Stimulated activated CD8-positive, alpha-beta memory T cell treated with anti-CD3 and anti-CD28 coated beads, Interleukin-7, amount 100 ng/mL, for 48 hours (primary cell): Measurements from ENCODE around the gene KCNIP4.
"Not testable (repeated sequence)": the region's sequence is repeated elsewhere in the genome, so short reads cannot be mapped to it uniquely, and the experiment has no call there.

Experiments
- DNase-seq, 2 donors: peaks; one replicate each; pipeline ENCODE4 v3.0.0-alpha.2; 2020; ENCODE audit warnings: low read depth in 1 of 2; ENCODE audit errors: extremely low read depth in 1 of 2

The KCNIP4 gene

DNA sequence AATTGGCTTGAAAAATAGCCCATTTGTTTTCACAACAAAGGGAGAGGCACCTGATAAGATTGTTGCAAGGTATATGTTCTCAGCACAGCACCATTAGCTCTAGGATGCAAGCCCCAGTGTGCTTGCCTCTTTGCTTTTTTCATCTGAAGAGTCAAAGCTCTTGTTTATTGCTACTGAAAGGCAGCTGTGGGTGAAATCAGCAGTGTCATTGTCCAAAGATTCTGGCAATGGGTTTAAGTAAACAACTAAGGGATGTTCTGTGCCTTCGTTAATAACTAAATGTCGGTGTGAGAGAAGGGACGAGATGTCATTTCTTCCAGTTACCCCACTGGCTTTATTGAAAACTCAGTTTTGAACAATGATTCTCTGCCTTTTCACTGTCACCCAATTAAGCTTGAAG, 567.7 kb downstream of the KCNIP4 start:
- DNase-seq = no peak

DNA sequence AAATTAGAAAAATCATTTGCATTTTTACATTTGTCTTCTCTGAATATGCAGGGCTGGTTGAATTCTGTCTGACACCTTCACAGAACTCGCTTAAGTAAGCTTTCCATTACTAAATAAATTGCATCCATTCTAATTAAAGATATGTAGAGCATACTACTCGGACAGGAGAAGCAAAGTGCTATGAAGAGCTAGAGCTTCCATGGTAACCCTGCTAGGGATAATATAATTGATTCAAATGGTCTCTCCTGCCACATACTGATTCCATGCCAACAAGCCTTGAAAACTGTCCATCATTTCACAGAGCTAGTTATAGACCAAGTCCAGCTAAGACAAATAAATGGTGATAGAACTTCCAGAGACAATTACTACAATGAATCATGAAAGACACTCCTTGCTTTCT, 571.5 kb downstream of the KCNIP4 start:
- DNase-seq = no peak

DNA sequence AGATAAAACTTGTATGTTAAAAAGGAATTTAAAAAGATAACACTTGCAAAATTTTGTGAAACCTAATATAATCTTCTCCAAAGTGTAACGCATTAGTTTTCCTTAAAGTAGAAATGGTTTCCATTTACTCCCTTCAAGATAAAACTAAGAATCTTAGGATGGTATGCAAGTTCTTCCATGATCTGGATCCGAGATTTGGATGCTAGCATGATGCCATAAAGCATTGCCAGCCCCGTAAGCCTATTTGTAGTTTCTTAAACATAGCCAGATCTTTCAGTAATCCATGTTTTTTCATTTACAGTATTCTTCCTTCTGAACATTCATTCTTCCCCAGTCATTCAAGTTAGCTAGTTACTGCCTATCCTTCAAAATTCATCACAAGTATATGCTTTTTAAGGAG, 572.4 kb downstream of the KCNIP4 start:
- no peak for DNase-seq

DNA sequence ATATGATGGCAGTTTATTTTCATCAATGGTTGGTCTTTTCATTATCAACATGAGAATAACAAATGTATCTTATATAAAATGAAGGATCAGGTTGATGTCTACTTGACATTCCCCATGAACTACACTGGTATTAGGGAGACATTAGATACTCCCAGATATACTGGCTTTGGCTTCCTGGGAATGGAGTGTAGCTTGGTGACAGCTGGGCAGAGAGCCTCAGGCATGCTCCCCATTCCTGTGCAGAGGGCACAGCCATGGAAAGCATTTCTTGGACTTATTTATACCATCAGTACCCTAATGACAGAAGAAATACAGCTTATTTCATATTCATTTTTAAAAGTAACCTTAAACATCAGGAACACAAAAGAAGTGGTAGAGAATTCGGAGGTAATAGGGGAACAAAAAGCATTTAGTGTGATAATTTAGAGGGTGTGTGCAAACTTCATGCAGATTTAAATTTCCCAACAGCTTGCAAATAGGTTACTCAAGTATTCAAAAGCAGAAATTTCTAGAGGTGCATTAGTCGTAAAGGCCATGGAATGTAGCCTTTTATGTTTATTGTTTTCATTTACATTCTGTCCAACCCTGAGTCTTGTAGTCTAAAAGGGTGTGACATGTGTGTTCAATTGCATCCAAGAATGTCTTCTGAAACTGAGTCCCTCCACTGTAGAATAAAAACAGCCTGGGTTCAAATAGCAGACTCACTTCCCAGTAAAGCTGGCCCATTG, 573.8 kb downstream of the KCNIP4 start:
- DNase-seq = no peak

DNA sequence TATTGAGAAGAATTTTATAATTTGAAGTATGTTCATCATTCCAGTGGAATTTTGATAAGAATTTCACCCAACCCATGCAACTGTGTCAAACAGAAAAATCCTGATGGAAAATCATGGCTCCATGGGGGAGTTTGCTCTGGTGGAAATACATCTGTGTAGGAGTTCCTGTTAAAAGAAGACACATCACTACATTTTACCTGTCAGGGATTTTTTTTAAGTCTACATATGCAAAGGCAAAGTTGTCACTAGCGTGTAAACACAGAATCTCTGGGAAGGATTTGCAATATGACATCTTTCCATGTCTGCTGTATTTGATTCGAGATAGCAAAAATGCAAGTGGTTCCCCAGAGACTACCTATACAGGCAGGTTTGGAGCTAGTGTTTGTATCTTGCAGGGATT, 581.0 kb downstream of the KCNIP4 start:
- DNase-seq = no peak

DNA sequence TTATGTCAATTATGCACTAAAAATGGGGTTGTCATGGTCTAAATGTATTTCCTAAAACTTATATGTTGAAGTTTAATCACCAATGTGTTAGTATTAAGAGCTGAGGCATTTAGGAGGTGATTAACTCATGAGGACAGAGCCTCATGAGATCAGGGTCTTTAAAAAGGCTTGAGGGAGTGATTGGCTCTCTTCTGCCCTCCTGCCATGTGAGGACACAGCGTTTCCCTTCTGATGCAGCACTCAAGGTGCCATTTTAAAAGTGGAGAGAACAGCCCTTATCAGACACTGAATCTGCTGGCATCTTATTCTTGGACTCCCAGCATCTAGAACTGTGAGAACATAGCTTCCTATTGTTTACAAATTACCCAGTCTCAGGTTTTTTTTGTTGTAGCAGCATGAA, 581.7 kb downstream of the KCNIP4 start:
- DNase-seq = no peak

DNA sequence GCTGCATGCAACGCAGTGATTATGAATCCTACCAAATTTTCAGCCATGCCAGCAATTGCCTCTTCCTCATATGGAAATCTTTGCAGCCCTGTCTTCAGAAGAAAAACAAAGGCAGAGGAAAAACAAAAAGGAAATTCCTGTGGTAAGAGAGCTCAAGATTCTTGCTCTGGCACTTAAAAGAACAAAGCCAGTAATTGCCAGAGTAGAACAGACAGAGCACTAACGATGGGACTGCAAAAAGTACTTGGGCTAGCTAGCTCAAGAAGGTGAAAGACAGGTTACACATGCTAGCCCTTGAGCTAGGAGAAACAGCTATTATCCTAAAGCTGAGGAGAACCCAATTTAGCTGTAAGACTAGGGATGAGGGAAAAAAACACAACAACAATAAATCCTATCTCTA, 582.3 kb downstream of the KCNIP4 start:
- DNase-seq = no peak

DNA sequence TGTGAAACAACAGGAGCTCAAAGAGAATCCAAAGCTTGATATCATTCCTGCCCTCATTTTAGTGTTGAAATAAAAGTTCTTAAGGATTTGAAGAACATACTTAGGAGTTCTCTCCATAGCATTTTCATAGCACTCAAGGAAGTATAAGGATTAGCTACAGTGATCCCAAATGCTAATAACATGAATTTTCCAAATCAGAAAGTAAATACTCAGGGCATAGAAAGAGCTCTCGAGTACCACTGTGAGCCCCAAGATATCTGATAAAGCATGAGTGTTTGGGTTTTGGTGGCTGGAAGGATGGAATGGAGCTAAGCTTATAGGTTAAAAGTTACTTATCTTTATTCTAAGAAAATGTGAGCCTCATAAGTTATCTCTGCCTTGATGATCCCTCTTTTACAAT, 584.9 kb downstream of the KCNIP4 start:
- DNase-seq = no peak

DNA sequence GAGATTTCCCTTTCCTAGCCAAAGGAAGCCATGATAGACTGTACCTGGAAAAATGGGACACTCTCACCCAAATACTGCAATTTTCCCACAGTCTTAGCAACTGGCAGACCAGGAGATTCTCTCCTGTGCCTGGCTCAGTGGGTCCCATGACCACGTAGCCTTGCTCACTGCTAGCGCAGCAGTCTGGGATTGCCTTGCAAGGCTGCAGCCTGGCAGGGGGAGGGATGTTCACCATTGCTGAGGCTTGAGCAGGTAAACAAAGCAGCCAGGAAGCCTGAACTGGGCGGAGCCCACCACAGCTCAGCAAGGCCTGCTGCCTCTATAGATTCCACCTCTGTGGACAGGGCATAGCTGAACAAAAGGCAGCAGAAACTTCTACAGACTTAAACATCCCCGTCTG, 596.2 kb downstream of the KCNIP4 start:
- not testable (repeated sequence) for DNase-seq

DNA sequence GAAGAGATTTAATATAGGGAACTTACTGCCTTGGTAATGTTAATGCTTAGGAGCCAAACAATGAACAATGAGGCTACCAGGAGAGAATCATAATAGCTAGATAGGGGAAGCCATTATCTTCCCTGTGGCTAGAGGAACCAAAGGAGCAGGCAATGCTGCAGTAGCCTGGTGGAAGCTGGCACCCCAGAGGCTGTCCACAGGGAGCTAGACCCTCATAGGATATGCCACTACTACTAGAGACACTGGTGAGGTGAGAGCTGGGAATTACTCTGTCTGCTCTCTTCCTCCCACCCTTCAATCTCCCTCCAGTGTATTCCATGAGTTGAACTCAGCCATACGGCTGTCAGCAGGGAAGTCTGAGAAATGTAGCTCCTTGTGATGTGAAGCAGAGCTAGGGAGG, 601.4 kb downstream of the KCNIP4 start:
- no peak for DNase-seq

DNA sequence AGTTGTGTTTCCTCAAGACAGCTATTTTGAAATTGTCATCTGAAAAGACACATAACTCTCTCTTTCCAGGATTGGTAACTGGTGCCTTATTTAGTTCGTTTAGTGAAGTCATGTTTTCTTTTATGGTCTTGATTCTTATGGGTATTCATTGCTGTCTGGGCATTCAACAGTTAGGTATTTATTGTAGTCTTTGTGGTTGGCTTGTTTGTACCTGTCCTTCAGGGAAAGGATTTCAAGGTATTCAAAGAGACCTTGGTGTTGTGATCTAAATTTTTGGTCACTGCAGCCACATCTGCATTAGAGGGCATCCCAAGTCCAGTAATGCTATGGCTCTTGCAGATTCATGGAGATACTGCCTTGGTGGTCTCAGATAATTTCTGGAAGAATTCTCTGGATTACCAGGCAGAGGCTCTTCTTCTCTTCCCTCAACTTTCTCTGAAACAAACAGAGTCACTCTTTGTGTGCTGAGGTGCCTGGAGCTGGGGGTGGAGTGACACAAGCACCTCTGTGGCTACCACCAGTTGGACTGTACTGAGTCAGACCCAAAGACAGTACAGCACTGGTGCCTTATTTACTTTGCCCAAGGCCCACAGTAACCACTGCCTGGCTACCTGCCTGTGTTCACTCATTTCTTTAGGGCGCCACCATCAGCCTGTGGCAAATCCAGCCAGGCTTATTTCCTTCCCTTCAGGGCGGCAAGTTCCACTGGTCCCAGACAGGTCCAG, 620.4 kb downstream of the KCNIP4 start:
- DNase-seq = no peak

DNA sequence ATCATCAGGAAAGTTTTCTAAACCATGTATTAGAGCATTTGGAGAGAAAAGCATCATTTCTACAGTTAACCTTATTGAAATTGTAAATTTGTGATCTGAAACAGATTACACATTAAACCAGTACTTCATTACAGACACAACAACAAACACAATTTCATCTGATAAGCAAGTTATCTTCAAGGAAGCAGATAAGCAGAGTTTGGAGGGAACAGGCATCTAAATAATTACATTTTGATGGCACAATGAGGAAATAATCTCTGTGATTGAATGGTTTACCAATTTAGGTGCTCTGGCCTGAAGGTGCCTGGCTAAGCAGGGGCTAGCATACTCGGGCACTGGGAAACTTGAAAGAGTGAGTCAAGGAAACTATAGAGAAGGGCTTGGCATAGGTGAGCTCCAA, 628.5 kb downstream of the KCNIP4 start:
- DNase-seq = no peak

DNA sequence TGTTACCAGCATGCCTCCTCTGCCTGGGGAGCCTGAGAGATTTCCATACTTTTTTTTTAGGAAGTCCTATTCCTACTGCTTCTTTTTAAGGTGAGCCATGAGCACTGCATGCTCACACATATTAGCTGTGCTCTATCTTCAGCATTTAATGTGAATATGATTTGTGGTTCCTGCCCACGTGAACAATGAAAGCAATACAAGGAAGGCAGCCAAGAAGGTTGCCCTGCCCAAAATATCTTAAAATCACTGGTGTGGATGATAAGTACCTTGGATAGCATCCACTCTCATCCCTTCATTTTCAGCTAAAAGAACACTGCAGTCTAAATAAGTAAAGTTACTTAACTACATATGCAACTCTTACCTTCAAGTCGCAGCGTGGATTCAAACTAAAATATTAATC, 640.9 kb downstream of the KCNIP4 start:
- no peak for DNase-seq

DNA sequence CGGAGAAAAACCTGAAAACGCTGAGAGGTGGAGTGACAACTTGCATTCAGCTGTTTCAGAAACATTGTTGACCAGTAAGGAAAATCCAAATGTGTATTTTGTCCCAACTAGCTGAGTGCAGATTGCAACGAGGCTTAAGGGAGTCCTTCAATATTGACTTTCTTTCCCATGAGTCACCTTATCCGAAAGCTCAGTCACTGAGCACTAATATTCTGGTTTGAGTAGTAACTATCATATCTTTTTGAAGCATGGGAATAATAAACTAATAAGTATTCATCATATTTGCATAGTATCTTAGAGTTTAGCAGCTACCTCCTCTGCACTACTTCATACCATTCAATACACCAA, 644.1 kb downstream of the KCNIP4 start:
- no peak for DNase-seq

DNA sequence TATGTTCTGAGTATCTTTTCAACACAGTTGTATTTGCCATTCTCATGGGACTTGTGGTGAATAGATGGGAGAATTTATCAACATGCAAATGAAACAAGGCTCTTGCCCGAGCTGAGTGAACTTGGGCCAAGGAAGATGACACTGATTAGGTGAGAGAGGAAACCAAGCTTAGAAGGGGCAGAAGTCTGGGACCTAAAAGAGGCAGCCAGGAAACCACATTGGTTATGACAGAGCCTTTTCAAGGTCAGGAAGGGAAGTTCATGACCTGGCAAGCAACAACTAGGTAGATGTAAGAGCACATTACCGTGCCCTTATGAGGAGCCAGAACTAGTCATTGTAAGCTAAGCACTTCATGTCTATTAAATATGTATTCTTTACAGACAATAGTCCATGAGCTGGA, 658.0 kb downstream of the KCNIP4 start:
- DNase-seq = no peak

DNA sequence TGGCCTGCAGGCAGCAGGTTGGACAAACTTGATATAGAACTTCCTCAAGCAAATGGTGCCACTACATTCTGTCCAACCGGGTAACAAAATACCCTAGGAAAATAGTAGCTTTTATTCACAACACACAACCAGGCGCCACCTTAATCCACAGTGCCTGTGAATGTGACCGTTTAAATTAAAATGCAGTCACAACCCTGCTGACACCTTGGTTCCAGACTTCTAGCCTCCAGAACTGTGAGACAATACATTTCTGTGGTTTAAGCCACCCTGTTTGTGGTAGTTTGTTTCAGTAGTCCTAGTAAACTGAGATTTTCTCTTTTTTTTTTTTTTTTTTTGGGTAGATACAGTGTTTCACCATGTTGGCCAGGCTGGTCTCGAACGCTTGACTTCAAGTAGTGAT, 672.5 kb downstream of the KCNIP4 start:
- DNase-seq = no peak

DNA sequence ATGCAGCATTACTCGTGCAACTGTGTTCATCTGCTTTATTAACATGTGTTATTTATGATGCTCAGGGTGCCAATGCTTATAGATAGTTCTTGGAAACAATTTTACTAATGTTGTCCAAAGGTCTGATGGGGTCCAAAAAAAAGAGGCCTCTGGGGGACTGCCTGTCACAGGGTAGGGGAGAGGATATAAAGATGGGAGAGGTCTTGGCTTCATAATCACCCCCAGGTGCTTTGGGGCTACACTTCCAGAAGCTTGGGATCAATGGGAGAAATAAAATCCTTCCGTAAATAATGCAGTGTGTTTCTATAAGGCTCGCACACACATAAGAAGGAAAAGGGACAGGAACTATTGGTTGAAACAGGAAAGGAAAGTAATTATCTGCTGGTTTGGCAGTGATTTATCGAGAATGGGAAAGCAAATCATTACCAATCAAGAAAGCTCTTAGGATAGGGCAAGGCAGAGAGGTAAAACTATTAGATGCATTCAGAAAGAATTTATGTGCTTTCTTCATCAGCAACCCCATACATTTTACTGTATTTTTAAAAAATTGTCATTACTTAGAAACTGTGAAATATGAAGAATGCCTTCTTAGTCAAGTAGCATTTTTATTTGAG, 677.0 kb downstream of the KCNIP4 start:
- DNase-seq = no peak

DNA sequence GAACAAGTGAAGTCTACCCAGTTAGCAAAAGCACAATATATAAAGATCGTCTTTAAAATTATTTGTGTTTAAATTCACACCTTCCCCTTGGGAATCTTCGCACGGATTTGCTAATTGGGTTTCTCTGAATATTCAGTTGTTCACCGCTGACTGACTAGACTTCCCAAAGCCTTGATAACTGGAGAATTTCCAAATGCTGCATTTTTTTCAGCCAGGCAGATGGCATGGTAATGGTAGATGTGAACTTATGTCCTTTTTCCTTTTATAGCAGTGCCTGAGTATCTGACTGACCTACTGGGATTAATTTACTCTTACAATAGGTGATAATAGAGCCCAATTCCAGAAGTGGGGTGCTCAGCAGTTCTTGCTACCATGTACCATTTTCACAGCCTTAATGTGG, 700.2 kb downstream of the KCNIP4 start:
- no peak for DNase-seq

DNA sequence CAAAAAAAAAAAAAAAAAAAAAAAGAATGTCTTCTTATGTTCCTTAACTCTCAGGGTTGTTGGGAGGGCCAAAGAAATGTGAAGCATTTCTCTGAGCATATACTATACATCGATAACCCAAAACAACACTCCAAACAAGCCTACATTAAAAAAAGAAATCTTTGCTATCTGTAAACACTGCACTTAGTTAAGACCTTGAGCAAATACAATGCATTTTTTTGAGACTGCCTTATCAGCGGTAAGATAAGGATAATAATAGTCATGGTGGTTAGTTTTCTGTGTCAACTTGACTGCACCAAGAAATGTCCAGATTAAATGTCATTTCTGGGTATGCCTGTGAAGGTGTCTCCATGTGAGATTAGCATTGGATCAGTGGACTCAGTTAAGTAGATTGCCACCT, 706.4 kb downstream of the KCNIP4 start:
- no peak for DNase-seq

DNA sequence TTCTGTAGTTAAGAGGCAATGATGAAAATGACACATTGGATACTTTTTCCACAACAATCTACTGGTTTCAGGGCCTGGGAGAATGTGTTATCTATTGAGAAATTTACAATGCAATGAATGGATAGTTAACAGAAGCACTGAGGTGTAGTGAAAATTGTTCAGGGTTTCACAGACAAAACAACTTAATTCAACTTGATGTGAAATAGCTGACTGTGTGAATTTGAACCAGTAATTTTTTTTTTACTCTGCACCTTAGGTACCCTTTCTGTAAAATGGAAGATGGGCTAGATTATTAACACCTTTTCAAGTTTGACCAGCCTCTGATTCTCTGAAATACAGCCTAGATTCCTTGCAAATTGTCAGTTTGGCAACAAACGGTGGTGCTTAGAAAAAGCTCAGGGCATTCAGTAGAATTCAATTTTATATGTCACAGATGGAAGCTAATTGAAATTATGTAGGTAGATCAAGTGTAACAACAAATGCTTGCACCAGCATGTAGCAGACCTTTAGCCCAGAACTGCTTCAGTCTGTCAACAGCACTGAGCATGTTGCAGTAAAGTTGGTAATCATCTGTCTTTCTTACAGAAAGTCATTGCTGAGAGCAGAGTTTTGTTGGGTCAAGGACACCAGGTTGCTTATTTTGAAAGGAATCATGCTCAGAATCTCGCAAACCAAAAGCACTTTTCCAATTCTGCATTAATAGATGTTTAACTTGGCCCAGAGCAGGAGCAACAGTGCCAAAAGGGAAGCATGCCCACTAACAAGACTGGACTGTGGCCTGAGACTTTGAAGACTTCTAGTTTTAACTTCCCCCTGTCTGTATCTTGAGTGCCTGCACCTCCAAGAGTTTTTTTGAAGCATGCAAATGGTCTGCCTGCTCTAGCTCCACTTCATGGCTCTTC, 721.7 kb downstream of the KCNIP4 start:
- no peak for DNase-seq

DNA sequence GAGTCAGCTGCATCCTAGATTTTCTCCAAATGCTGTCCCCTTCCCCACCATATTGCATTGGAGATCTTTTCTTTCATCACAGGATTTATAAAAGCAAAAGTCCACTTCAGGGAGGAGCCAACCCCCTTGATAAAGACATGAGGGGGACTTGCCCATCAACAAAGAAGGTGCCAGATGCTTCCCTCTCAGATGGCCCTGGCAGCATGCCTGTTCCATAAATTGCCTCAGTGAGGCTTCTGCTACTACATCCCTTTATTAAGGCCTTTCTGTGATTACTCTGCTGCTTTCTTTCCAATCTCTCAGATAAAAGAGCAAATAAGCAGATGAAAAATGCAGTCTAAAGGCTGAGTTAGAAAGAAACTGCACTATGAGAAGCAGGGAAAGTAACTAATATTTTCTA, 736.7 kb downstream of the KCNIP4 start:
- no peak for DNase-seq
